KMS-11 (cell line): ENCODE results near the gene EFR3B.
"Not testable (repeated sequence)": the region's sequence is repeated elsewhere in the genome, so short reads cannot be mapped to it uniquely, and the experiment has no call there.

Experiments
- H2AFZ ChIP-seq: fragments of 200-600 bp; sonication (generic); 2 replicates; pipeline ENCODE4 v1.6.1; 2016; ENCODE audit warnings: antibody characterized with exemption, mixed run types, low read depth
- H3K27ac ChIP-seq: fragments of 200-600 bp; sonication (generic); 2 replicates; pipeline ENCODE4 v1.6.1; 2016; ENCODE audit warnings: mild to moderate bottlenecking, mixed run types
- H3K27me3 ChIP-seq: fragments of 200-600 bp; sonication (generic); 2 replicates; pipeline ENCODE4 v1.6.1; 2017; ENCODE audit warnings: mild to moderate bottlenecking, low read depth, mixed run types, moderate library complexity; ENCODE audit not compliant: insufficient read depth
- H3K36me3 ChIP-seq: fragments of 200-600 bp; sonication (generic); 2 replicates; pipeline ENCODE4 v1.6.1; 2017; ENCODE audit warnings: mild to moderate bottlenecking, mixed run types; ENCODE audit not compliant: insufficient read depth
- H3K4me1 ChIP-seq: fragments of 200-600 bp; sonication (generic); 2 replicates; pipeline ENCODE4 v1.6.1; 2016; ENCODE audit warnings: mild to moderate bottlenecking, low read depth, mixed run types; ENCODE audit not compliant: poor library complexity, severe bottlenecking
- H3K4me2 ChIP-seq: fragments of 200-600 bp; sonication (generic); 2 replicates; pipeline ENCODE4 v1.7.0; 2016; ENCODE audit warnings: mild to moderate bottlenecking, mixed run types
- H3K4me3 ChIP-seq: fragments of 200-600 bp; sonication (generic); IDR thresholded peaks from 2 replicates; pipeline ENCODE4 v1.6.1; 2017; ENCODE audit warnings: low read depth, low read length, mixed read lengths; ENCODE audit not compliant: insufficient read depth
- H3K79me2 ChIP-seq: fragments of 200-600 bp; sonication (generic); 2 replicates; pipeline ENCODE4 v1.6.1; 2016; ENCODE audit warnings: low read depth, mixed run types; ENCODE audit not compliant: insufficient read depth
- H3K9ac ChIP-seq: fragments of 200-600 bp; sonication (generic); 2 replicates; pipeline ENCODE4 v1.6.1; 2016; ENCODE audit warnings: mild to moderate bottlenecking, mixed run types
- H4K20me1 ChIP-seq: fragments of 200-600 bp; sonication (generic); 2 replicates; pipeline ENCODE4 v1.6.1; 2016; ENCODE audit warnings: mild to moderate bottlenecking, mixed run types; ENCODE audit not compliant: insufficient read depth
- TF ChIP-seq, protein P1 (sequence below): fragments of 200-600 bp; sonication (generic); conservative IDR thresholded peaks from 2 replicates; pipeline ENCODE4 v1.6.1; 2017; ENCODE audit warnings: low read depth, mild to moderate bottlenecking, antibody characterized with exemption, low read length, moderate library complexity, mixed read lengths

Gene EFR3B, protein sequence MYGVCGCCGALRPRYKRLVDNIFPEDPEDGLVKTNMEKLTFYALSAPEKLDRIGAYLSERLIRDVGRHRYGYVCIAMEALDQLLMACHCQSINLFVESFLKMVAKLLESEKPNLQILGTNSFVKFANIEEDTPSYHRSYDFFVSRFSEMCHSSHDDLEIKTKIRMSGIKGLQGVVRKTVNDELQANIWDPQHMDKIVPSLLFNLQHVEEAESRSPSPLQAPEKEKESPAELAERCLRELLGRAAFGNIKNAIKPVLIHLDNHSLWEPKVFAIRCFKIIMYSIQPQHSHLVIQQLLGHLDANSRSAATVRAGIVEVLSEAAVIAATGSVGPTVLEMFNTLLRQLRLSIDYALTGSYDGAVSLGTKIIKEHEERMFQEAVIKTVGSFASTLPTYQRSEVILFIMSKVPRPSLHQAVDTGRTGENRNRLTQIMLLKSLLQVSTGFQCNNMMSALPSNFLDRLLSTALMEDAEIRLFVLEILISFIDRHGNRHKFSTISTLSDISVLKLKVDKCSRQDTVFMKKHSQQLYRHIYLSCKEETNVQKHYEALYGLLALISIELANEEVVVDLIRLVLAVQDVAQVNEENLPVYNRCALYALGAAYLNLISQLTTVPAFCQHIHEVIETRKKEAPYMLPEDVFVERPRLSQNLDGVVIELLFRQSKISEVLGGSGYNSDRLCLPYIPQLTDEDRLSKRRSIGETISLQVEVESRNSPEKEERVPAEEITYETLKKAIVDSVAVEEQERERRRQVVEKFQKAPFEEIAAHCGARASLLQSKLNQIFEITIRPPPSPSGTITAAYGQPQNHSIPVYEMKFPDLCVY

DNA sequence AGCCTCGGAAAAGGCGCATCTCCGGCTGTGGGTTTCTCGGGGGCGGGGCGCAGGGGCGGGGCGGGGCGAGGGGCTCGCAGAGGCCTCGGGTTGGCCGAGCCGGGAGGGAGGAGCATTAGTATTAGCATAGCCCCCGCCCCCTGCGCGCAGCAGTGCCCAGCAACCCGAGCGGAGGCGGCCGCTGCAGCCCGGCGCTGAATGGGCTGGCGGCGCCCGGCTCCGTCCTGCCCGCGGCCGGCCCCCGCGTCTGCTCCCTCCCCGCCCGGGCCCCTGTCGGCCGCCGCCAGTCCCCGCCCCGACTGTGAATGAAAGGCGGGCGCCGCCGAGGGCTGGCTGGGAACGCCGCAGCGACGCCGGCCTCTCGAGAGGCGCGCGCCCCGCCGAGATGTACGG lies at the start of gene EFR3B:
Gene EFR3B, plus strand, starts transcription at position 149 of the 393 bp plus-strand sequence. Its CDS starts 237 bp downstream, at position 386.
- Histone ChIP-seq H3K4me1 (peaks cover 10% of the 10 kb centered on the region), H2AFZ (peak within 1 kb of the TSS; percentile 99), H4K20me1 (no peaks in the 10 kb centered on the region), H3K27ac (no peak within 1 kb of the TSS), H3K27me3 (peaks cover 17% of the 10 kb centered on the region; the same call in 1 of the 2 replicates), H3K36me3 (no peaks in the 10 kb centered on the region), H3K9ac (peak within 1 kb of the TSS; percentile 37; the same call in 1 of the 2 replicates), H3K79me2 (no peaks in the 10 kb centered on the region), H3K4me2 (peak within 1 kb of the TSS; percentile 93), H3K4me3 (peak within 1 kb of the TSS; percentile 65)
- TF ChIP-seq, protein P1, sequence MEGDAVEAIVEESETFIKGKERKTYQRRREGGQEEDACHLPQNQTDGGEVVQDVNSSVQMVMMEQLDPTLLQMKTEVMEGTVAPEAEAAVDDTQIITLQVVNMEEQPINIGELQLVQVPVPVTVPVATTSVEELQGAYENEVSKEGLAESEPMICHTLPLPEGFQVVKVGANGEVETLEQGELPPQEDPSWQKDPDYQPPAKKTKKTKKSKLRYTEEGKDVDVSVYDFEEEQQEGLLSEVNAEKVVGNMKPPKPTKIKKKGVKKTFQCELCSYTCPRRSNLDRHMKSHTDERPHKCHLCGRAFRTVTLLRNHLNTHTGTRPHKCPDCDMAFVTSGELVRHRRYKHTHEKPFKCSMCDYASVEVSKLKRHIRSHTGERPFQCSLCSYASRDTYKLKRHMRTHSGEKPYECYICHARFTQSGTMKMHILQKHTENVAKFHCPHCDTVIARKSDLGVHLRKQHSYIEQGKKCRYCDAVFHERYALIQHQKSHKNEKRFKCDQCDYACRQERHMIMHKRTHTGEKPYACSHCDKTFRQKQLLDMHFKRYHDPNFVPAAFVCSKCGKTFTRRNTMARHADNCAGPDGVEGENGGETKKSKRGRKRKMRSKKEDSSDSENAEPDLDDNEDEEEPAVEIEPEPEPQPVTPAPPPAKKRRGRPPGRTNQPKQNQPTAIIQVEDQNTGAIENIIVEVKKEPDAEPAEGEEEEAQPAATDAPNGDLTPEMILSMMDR = no peak

DNA sequence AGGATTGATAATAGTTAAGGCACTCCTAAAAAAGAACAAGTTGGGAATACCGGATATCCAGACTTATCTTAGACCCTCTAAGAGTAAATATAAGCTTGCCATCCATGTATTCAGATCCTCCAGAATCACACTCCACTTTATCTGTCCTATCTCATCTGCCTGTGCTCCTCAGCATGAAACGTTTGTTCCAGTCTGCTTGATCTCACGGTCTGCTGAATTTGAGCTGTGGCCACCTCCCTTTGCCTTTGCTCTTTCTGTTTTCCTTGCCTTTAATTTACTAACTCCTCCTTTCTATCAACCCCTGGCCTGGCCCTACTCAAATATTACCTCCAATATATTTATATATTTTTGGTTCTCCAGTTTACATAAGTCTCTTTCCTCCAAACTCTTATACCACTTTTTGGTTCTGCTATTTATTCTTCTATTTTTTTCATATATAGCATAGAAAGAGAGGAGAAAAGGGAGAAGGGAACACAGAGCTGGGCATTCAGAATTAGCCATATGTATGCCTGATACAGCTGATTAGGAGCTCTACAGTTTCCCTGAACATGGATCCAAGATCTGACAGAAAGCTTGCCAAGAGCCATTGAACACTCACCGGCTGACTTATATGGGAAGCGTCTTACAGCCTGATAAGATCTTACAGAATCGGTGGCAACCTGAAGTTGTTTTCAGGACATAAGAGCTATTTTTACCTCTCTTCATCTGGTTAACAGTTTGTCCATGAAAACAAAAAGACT lies 48.3 kb upstream of the EFR3B start:
- no peak overlapping the region for H2AFZ ChIP-seq

GRCh38 chr2:24994146-24994724 lies 47.6 kb upstream of the EFR3B start:
- no peaks in the 10 kb centered on the region for H4K20me1 ChIP-seq
- H3K79me2 ChIP-seq = no peaks in the 10 kb centered on the region
- H3K9ac ChIP-seq = no peak overlapping the region
- H3K36me3 ChIP-seq = no peaks in the 10 kb centered on the region
- no peak overlapping the region for H2AFZ ChIP-seq
- H3K27me3 ChIP-seq = no peaks in the 10 kb centered on the region
- H3K4me3 ChIP-seq = no peak overlapping the region
- no peak overlapping the region for H3K4me2 ChIP-seq
- TF ChIP-seq, protein P1 = no peak
- no peak overlapping the region for H3K27ac ChIP-seq
- H3K4me1 ChIP-seq = no peaks in the 10 kb centered on the region

More for the DNA sequence above, 48.3 kb upstream of the EFR3B start:
- Histone ChIP-seq H3K27ac (no peak overlapping the region), H3K27me3 (no peaks in the 10 kb centered on the region), H3K36me3 (no peaks in the 10 kb centered on the region), H3K9ac (no peak overlapping the region), H3K79me2 (no peaks in the 10 kb centered on the region), H4K20me1 (no peaks in the 10 kb centered on the region), H3K4me2 (no peak overlapping the region), H3K4me3 (no peak overlapping the region), H3K4me1 (no peaks in the 10 kb centered on the region)
- TF ChIP-seq, protein P1 = no peak

- H3K27ac ChIP-seq, H2AFZ ChIP-seq, H3K27me3 ChIP-seq, H3K4me1 ChIP-seq, H3K79me2 ChIP-seq, H3K36me3 ChIP-seq, H3K4me3 ChIP-seq, H3K9ac ChIP-seq, H3K4me2 ChIP-seq, H4K20me1 ChIP-seq: not testable (repeated sequence)
Measured at GRCh38 chr2:24999097-24999496, 42.8 kb upstream of the EFR3B start.
